Prostate gland (tissue), 2 donors: ENCODE data around the gene OPHN1. TPM values are rescaled to one million over a fixed set of nuclear protein-coding genes. Genes with fewer than 3 reads are reported as not detected.
"Not testable (repeated sequence)": the region's sequence is repeated elsewhere in the genome, so short reads cannot be mapped to it uniquely, and the experiment has no call there.

Source experiments
- DNase-seq: peaks from one replicate; pipeline ENCODE4 v3.0.0-alpha.2; 2019; ENCODE audit warnings: low spot score
- H3K27ac ChIP-seq, 2 donors: fragments of 200-600 bp; sonication (generic); 2 replicates each; pipeline ENCODE4 v1.5.1; 2017 to 2019
- H3K27me3 ChIP-seq: fragments of 200-600 bp; sonication (generic); replicated peaks from 2 replicates; pipeline ENCODE4 v1.5.1; 2019; ENCODE audit not compliant: insufficient read depth
- H3K36me3 ChIP-seq, 2 donors: fragments of 200-600 bp; sonication (generic); 1 replicate in 1 of 2; 2 replicates in 1 of 2; pipeline versions ENCODE4 v1.5.1 to v1.8.1; 2017 to 2019
- H3K4me1 ChIP-seq: fragments of 200-600 bp; sonication (generic); replicated peaks from 2 replicates; pipeline ENCODE4 v1.5.1; 2019
- H3K4me3 ChIP-seq, 2 donors: fragments of 200-600 bp; sonication (generic); 2 replicates each; pipeline ENCODE4 v1.5.1; 2017 to 2019
- H3K9me3 ChIP-seq: fragments of 200-600 bp; sonication (generic); 2 replicates; pipeline ENCODE4 v1.5.1; 2017
- POLR2A ChIP-seq: fragments of 450-650 bp; IDR thresholded peaks from one replicate; pipeline ENCODE4 v1.6.1; 2016; ENCODE audit warnings: antibody characterized with exemption, mild to moderate bottlenecking
- POLR2AphosphoS5 ChIP-seq: sonication (generic); formaldehyde crosslinking; IDR thresholded peaks from one replicate; pipeline ENCODE4 v1.6.1; 2017; ENCODE audit warnings: antibody characterized with exemption
- whole genome bisulfite sequencing: methylation state at CpG from one replicate; pipeline ENCODE4 v1.1.5; 2018; 5-methylcytosine and 5-hydroxymethylcytosine counted together
- intact Hi-C: fragments of 100-400 bp; cut with DNase I; formaldehyde crosslinking; loops from one replicate; pipeline ENCODE4 v1.14.2; 2022
- total RNA-seq, 2 donors: library from RNA; depleted of rRNA; stranded (reverse); fragments of >200 nt; gene quantifications; one replicate each; pipeline ENCODE4 v1.1.0, GENCODE V29; 2016
- TF ChIP-seq, protein P1 (sequence below), 4 experiments: fragments of 200-600 bp in 2 of 4; fragments of 450-650 bp in 2 of 4; sonication (generic) in 2 of 4; IDR thresholded peaks; 1 replicate in 3 of 4; 2 replicates in 1 of 4; pipeline ENCODE4 v1.5.1; 2016 to 2019; ENCODE audit warnings: antibody characterized with exemption in 4 of 4, mild to moderate bottlenecking in 2 of 4, moderate library complexity in 2 of 4

The OPHN1 gene
- total RNA-seq, 2 donors from 2014 or later = 18.7 to 26.2 TPM

DNA sequence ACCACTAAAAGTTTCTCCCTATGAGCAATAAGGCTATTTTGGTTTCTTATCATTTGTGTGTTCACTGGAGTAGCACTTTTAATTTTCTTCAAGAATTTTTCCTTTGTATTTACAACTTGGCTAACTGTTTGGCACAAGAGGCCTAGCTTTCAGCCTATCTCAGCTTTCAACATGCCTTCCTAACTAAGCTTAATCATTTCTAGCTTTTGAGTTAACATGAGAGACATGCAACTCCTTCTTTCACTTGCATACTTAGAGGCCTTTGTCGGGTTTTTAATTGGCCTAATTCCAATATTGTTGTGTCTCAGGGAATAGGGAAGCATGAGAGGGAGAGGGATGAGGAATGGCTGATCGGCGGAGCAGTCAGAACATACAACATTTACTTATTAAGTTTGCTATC is 349.8 kb downstream of the OPHN1 start:
- Histone ChIP-seq H3K36me3 (no peaks in the 10 kb centered on the region), H3K27ac (no peak overlapping the region), H3K4me3 (no peak overlapping the region), H3K4me1 (no peaks in the 10 kb centered on the region), H3K9me3 (no peaks in the 10 kb centered on the region), H3K27me3 (no peaks in the 10 kb centered on the region)
- 39% methylated on average over 3 of the region's 3 CpGs for WGBS
- intact Hi-C loops = loop anchor here (10.0 kb wide), 1 partner anchor 539 kb away; the partner anchor contains the start of gene AR
- DNase-seq = no peak
- TF ChIP-seq, protein P1, sequence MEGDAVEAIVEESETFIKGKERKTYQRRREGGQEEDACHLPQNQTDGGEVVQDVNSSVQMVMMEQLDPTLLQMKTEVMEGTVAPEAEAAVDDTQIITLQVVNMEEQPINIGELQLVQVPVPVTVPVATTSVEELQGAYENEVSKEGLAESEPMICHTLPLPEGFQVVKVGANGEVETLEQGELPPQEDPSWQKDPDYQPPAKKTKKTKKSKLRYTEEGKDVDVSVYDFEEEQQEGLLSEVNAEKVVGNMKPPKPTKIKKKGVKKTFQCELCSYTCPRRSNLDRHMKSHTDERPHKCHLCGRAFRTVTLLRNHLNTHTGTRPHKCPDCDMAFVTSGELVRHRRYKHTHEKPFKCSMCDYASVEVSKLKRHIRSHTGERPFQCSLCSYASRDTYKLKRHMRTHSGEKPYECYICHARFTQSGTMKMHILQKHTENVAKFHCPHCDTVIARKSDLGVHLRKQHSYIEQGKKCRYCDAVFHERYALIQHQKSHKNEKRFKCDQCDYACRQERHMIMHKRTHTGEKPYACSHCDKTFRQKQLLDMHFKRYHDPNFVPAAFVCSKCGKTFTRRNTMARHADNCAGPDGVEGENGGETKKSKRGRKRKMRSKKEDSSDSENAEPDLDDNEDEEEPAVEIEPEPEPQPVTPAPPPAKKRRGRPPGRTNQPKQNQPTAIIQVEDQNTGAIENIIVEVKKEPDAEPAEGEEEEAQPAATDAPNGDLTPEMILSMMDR (IDR thresholded peaks at IDR 0.05) = no peak
- no peak for TF ChIP-seq POLR2AphosphoS5
- TF ChIP-seq POLR2A = no peak

DNA sequence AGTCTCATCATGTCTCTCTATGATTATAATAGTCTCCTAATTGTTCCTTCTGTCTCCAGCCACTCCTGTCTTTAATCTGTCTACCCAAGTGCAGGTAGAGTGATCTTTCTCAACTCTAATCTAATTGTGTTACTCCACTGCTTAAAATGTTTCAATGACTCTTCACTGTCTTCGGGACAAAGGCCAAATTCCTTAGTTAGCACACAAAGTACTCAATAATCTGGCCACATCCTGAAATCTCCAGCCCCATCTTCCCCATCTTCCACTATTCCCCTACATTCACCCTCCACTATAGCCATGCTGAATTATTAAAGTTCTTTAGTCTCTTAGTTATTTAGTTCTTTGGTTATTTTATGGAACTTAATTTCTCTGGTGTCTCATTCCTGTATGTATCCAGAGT is 353.3 kb downstream of the OPHN1 start:
- Histone ChIP-seq H3K36me3 (no peaks in the 10 kb centered on the region), H3K4me1 (no peaks in the 10 kb centered on the region), H3K4me3 (no peak overlapping the region), H3K27ac (no peak overlapping the region), H3K9me3 (no peaks in the 10 kb centered on the region), H3K27me3 (no peaks in the 10 kb centered on the region)
- 77% methylated on average over 1 of the region's 1 CpG for WGBS
- no peak for DNase-seq
- intact Hi-C loops = loop anchor here (10.0 kb wide), 1 partner anchor 535 kb away; the partner anchor contains the start of gene AR
- TF ChIP-seq, protein P1 (IDR thresholded peaks at IDR 0.05) = no peak
- TF ChIP-seq POLR2AphosphoS5 (no peak), POLR2A (no peak)

DNA sequence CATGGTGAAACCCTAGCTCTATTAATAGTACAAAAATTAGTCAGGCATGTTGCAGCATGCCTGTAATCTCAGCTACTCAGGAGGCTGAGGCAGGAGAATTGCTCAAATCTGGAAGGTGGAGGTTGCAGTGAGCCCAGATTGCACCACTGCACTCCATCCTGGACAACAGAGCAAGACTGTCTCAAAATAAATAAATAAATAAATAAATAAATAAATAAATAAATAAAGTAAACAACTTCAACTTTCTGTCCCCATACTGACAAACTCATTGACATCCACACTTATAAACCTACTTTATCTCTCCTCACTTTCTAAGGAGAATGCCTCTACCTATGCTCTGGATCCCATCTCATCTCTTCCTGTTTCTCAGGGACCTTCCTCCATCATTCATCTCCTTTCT is 354.5 kb downstream of the OPHN1 start:
- H3K27ac ChIP-seq, DNase-seq, H3K4me1 ChIP-seq, H3K36me3 ChIP-seq, intact Hi-C loops, H3K4me3 ChIP-seq, H3K9me3 ChIP-seq, H3K27me3 ChIP-seq: not testable (repeated sequence)

DNA sequence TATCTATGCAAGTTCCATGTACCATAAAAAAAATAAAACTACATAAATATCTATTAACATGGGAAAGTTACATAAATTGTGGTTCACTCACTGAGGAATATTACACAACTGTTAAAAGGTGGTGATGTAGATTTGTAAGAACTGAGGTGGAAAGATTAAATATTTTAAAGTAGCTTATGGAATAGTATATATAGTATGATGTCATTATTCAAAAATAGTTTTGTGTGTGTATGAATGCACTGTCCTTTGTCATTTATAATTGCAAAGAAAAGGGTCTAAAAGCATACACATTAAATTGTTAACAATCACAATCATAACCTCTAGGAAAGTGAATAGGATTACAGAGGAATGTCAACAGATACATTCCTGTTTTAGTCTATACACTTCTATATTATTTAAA is 355.9 kb downstream of the OPHN1 start:
- Histone ChIP-seq H3K9me3 (no peaks in the 10 kb centered on the region), H3K27me3 (no peaks in the 10 kb centered on the region), H3K4me3 (no peak overlapping the region), H3K4me1 (no peaks in the 10 kb centered on the region), H3K27ac (no peak overlapping the region), H3K36me3 (no peaks in the 10 kb centered on the region)
- DNase-seq = no peak
- intact Hi-C loops = no loop called here
- TF ChIP-seq, protein P1 (IDR thresholded peaks at IDR 0.05) = no peak
- TF ChIP-seq POLR2A (no peak), POLR2AphosphoS5 (no peak)

DNA sequence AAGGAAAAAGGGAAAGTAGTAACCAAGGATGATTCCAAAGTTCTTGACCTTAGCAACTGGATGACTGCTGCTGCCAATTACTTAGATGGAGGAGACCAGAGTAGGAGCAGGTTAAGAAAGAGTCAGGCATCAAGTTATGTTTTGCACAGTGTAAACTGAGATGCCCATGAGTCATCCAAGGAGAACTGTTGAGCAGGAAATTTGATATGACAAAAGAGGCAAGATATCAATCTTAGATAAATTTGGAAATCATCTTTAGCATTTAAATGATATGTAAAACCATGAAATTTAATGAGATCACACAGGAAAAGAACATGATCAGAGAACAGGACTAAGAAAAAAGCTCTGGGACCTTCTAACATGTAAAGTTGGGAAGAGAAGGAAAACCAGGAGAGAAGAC is 361.3 kb downstream of the OPHN1 start:
- Histone ChIP-seq H3K4me3 (no peak overlapping the region), H3K27ac (no peak overlapping the region), H3K4me1 (no peaks in the 10 kb centered on the region), H3K36me3 (no peaks in the 10 kb centered on the region), H3K27me3 (no peaks in the 10 kb centered on the region), H3K9me3 (no peaks in the 10 kb centered on the region)
- TF ChIP-seq, protein P1 (IDR thresholded peaks at IDR 0.05) = no peak
- TF ChIP-seq POLR2AphosphoS5 = no peak
- no peak for TF ChIP-seq POLR2A
- intact Hi-C loops = no loop called here
- no peak for DNase-seq

DNA sequence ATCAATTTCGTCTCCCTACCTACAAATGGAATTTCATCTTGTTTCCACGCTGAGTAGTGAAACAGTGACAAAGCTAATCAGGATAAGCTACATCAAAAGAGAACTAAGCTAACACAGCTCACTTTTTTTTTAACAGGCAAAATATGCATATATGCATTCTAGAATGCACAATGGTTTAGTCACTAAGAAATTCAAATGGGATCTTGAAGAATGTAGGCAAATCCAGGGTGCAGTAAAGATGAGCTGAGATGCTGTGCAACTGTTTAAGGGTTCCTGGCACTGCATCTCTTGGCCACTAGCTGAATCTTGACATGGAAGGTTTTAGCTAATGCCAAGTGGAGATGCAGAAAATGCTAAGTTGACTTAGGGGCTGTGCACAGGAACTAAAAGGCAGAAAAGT is 363.2 kb downstream of the OPHN1 start:
- WGBS = 71% methylated on average over 2 of the region's 2 CpGs
- H3K4me1 ChIP-seq, H3K4me3 ChIP-seq, H3K27ac ChIP-seq, intact Hi-C loops, DNase-seq, H3K27me3 ChIP-seq, H3K36me3 ChIP-seq, H3K9me3 ChIP-seq: not testable (repeated sequence)
